HepG2 (cell line): ENCODE results near the gene MYOZ3. TPM values are rescaled to one million over a fixed set of nuclear protein-coding genes. Genes with fewer than 3 reads are reported as not detected.

ENCODE experiments used
- GABPA ChIP-seq, 2 experiments: IDR thresholded peaks; 2 replicates each; pipeline ENCODE4 v1.6.1; 2011 to 2016; ENCODE audit warnings: low read depth in 2 of 2, low read length in 1 of 2, missing biosample characterization in 1 of 2, missing genetic modification characterization in 1 of 2
- HCFC1 ChIP-seq: fragments of 150-350 bp; IDR thresholded peaks from 2 replicates; pipeline ENCODE4 v1.6.1; 2014; ENCODE audit warnings: low read depth, low read length
- HDAC6 ChIP-seq: fragments of 200-600 bp; sonication (generic); IDR thresholded peaks from 2 replicates; pipeline ENCODE4 v1.7.0; 2017; ENCODE audit warnings: mild to moderate bottlenecking, antibody characterized with exemption, low read length, low read depth
- MATR3 ChIP-seq: sonication (generic); formaldehyde crosslinking; IDR thresholded peaks from 2 replicates; pipeline ENCODE4 v1.4.0; 2020; ENCODE audit warnings: missing genetic modification reagents
- TFAP4 ChIP-seq: sonication (generic); IDR thresholded peaks from 2 replicates; pipeline ENCODE4 v1.6.1; 2016; ENCODE audit warnings: low read depth, borderline replicate concordance
- polyA plus RNA-seq, 8 experiments: library from polyadenylated mRNA; depleted of rRNA in 3 of 8; stranded (reverse) in 7 of 8; unstranded in 1 of 8; fragments of >200 nt; fragmentation: Illumina TruSeq in 4 of 8; extraction: Trizol in 4 of 8; gene quantifications; 2 replicates each; pipeline versions ENCODE4 v1.2.1 to v1.2.3, GENCODE V29; 2011 to 2016; ENCODE audit warnings: low read depth in 4 of 8, missing spikeins in 1 of 8, mixed read lengths in 1 of 8; ENCODE audit not compliant: insufficient read depth in 1 of 8
- total RNA-seq, 5 experiments: library from RNA; depleted of rRNA; stranded (reverse); fragments of >200 nt; fragmentation: Illumina TruSeq; extraction: Trizol; gene quantifications; 2 replicates each; pipeline ENCODE4 v1.2.3, GENCODE V29; 2016; ENCODE audit warnings: low read depth in 1 of 5
- TF ChIP-seq, protein P1 (sequence below): sonication (generic); formaldehyde crosslinking; IDR thresholded peaks from 2 replicates; pipeline ENCODE4 v1.5.1; 2020; ENCODE audit warnings: mild to moderate bottlenecking, missing genetic modification reagents, moderate library complexity

MYOZ3 gene
- total and polyA plus RNA-seq, 2 of the 13 experiments (the other 11 are each of a cell fraction or from before 2014, with no cell fraction given), result 0.05 TPM; not detected in 1

GRCh38 chr5:150650021-150651006, 10.7 kb upstream of the MYOZ3 start (continued):
- TF ChIP-seq GABPA (IDR thresholded peaks at IDR 0.05; ENCODE audit: low read depth, low read length) (no peak), GABPA (CRISPR knock-in tag; IDR thresholded peaks at IDR 0.05; ENCODE audit: low read depth) (no peak), HDAC6 (no peak), HCFC1 (no peak), TFAP4 (peak; percentile 32; the same call in 1 of the 2 replicates), MATR3 (CRISPR knock-in tag) (no peak)
- TF ChIP-seq, protein P1, sequence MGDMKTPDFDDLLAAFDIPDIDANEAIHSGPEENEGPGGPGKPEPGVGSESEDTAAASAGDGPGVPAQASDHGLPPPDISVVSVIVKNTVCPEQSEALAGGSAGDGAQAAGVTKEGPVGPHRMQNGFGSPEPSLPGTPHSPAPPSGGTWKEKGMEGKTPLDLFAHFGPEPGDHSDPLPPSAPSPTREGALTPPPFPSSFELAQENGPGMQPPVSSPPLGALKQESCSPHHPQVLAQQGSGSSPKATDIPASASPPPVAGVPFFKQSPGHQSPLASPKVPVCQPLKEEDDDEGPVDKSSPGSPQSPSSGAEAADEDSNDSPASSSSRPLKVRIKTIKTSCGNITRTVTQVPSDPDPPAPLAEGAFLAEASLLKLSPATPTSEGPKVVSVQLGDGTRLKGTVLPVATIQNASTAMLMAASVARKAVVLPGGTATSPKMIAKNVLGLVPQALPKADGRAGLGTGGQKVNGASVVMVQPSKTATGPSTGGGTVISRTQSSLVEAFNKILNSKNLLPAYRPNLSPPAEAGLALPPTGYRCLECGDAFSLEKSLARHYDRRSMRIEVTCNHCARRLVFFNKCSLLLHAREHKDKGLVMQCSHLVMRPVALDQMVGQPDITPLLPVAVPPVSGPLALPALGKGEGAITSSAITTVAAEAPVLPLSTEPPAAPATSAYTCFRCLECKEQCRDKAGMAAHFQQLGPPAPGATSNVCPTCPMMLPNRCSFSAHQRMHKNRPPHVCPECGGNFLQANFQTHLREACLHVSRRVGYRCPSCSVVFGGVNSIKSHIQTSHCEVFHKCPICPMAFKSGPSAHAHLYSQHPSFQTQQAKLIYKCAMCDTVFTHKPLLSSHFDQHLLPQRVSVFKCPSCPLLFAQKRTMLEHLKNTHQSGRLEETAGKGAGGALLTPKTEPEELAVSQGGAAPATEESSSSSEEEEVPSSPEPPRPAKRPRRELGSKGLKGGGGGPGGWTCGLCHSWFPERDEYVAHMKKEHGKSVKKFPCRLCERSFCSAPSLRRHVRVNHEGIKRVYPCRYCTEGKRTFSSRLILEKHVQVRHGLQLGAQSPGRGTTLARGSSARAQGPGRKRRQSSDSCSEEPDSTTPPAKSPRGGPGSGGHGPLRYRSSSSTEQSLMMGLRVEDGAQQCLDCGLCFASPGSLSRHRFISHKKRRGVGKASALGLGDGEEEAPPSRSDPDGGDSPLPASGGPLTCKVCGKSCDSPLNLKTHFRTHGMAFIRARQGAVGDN (CRISPR knock-in tag), result peak; percentile 33; the same call in 1 of the 2 replicates
